Measurements from ENCODE around the gene ACTN1.
A peak's percentile ranks its signal among the peaks of the same experiment; 100 is the strongest.

The ACTN1 gene

GRCh38 chr14:68892961-68893360 is 86.1 kb downstream of the ACTN1 start:
- H3K4me1 ChIP-seq (ENCODE audit: control insufficient read depth, insufficient read depth, low read length) = peaks cover 27% of the 10 kb centered on the region
- H3K36me3 ChIP-seq (ENCODE audit: control insufficient read depth, insufficient read depth, low read length) = peaks cover 32% of the 10 kb centered on the region
- no peaks in the 10 kb centered on the region for H3K27me3 ChIP-seq (ENCODE audit: control insufficient read depth, insufficient read depth, low read length)
- no peak overlapping the region for H3K9ac ChIP-seq (ENCODE audit: low read length)
- H3K27ac ChIP-seq (ENCODE audit: low read depth, low read length) = peak overlapping the region; percentile 82
- no peak overlapping the region for H3K4me3 ChIP-seq (ENCODE audit: low read length)

- Histone ChIP-seq H3K36me3 (ENCODE audit: control insufficient read depth, insufficient read depth, low read length) (peaks cover 32% of the 10 kb centered on the region), H3K27me3 (ENCODE audit: control insufficient read depth, insufficient read depth, low read length) (no peaks in the 10 kb centered on the region), H3K9ac (ENCODE audit: low read length) (no peak overlapping the region), H3K4me3 (ENCODE audit: low read length) (no peak overlapping the region), H3K27ac (ENCODE audit: low read depth, low read length) (peak overlapping the region; percentile 82), H3K4me1 (ENCODE audit: control insufficient read depth, insufficient read depth, low read length) (peaks cover 28% of the 10 kb centered on the region)
Observed at GRCh38 chr14:68891851-68892660, 87.0 kb downstream of the ACTN1 start.

GRCh38 chr14:68890173-68890931 is 88.8 kb downstream of the ACTN1 start:
- no peak overlapping the region for H3K9ac ChIP-seq (ENCODE audit: low read length)
- H3K4me3 ChIP-seq (ENCODE audit: low read length) = no peak overlapping the region
- peaks cover 30% of the 10 kb centered on the region for H3K4me1 ChIP-seq (ENCODE audit: control insufficient read depth, insufficient read depth, low read length)
- peaks cover 30% of the 10 kb centered on the region for H3K36me3 ChIP-seq (ENCODE audit: control insufficient read depth, insufficient read depth, low read length)
- no peaks in the 10 kb centered on the region for H3K27me3 ChIP-seq (ENCODE audit: control insufficient read depth, insufficient read depth, low read length)
- H3K27ac ChIP-seq (ENCODE audit: low read depth, low read length) = peak overlapping the region; percentile 22

GRCh38 chr14:68888883-68889282 is 90.2 kb downstream of the ACTN1 start:
- Histone ChIP-seq H3K27me3 (ENCODE audit: control insufficient read depth, insufficient read depth, low read length) (no peaks in the 10 kb centered on the region), H3K9ac (ENCODE audit: low read length) (no peak overlapping the region), H3K36me3 (ENCODE audit: control insufficient read depth, insufficient read depth, low read length) (peaks cover 30% of the 10 kb centered on the region), H3K4me1 (ENCODE audit: control insufficient read depth, insufficient read depth, low read length) (peaks cover 29% of the 10 kb centered on the region), H3K27ac (ENCODE audit: low read depth, low read length) (peak overlapping the region; percentile 22), H3K4me3 (ENCODE audit: low read length) (no peak overlapping the region)

GRCh38 chr14:68888025-68888850 is 90.9 kb downstream of the ACTN1 start:
- Histone ChIP-seq H3K9ac (ENCODE audit: low read length) (no peak overlapping the region), H3K36me3 (ENCODE audit: control insufficient read depth, insufficient read depth, low read length) (peaks cover 28% of the 10 kb centered on the region), H3K4me1 (ENCODE audit: control insufficient read depth, insufficient read depth, low read length) (peaks cover 23% of the 10 kb centered on the region), H3K4me3 (ENCODE audit: low read length) (no peak overlapping the region), H3K27me3 (ENCODE audit: control insufficient read depth, insufficient read depth, low read length) (no peaks in the 10 kb centered on the region), H3K27ac (ENCODE audit: low read depth, low read length) (peak overlapping the region; percentile 22)

GRCh38 chr14:68886109-68886434 is 93.0 kb downstream of the ACTN1 start:
- Histone ChIP-seq H3K4me1 (ENCODE audit: control insufficient read depth, insufficient read depth, low read length) (peaks cover 23% of the 10 kb centered on the region), H3K36me3 (ENCODE audit: control insufficient read depth, insufficient read depth, low read length) (peaks cover 31% of the 10 kb centered on the region), H3K27me3 (ENCODE audit: control insufficient read depth, insufficient read depth, low read length) (no peaks in the 10 kb centered on the region), H3K4me3 (ENCODE audit: low read length) (no peak overlapping the region), H3K9ac (ENCODE audit: low read length) (no peak overlapping the region), H3K27ac (ENCODE audit: low read depth, low read length) (peak overlapping the region; percentile 82)

- H3K27ac ChIP-seq (ENCODE audit: low read depth, low read length) = peak overlapping the region; percentile 82
- H3K4me1 ChIP-seq (ENCODE audit: control insufficient read depth, insufficient read depth, low read length) = peaks cover 23% of the 10 kb centered on the region
- H3K4me3 ChIP-seq (ENCODE audit: low read length) = no peak overlapping the region
- H3K27me3 ChIP-seq (ENCODE audit: control insufficient read depth, insufficient read depth, low read length) = no peaks in the 10 kb centered on the region
- no peak overlapping the region for H3K9ac ChIP-seq (ENCODE audit: low read length)
- H3K36me3 ChIP-seq (ENCODE audit: control insufficient read depth, insufficient read depth, low read length) = peaks cover 32% of the 10 kb centered on the region
Observed at GRCh38 chr14:68885226-68886108, 93.6 kb downstream of the ACTN1 start.

- H3K27ac ChIP-seq (ENCODE audit: low read depth, low read length) = peak overlapping the region; percentile 82
- H3K9ac ChIP-seq (ENCODE audit: low read length) = no peak overlapping the region
- peaks cover 23% of the 10 kb centered on the region for H3K4me1 ChIP-seq (ENCODE audit: control insufficient read depth, insufficient read depth, low read length)
Observed at GRCh38 chr14:68884031-68885030, 94.8 kb downstream of the ACTN1 start.

GRCh38 chr14:68882235-68882634 is 96.9 kb downstream of the ACTN1 start:
- Histone ChIP-seq H3K4me1 (ENCODE audit: control insufficient read depth, insufficient read depth, low read length) (peaks cover 14% of the 10 kb centered on the region), H3K27ac (ENCODE audit: low read depth, low read length) (peak overlapping the region; percentile 18), H3K9ac (ENCODE audit: low read length) (no peak overlapping the region), H3K36me3 (ENCODE audit: control insufficient read depth, insufficient read depth, low read length) (peaks cover 41% of the 10 kb centered on the region), H3K27me3 (ENCODE audit: control insufficient read depth, insufficient read depth, low read length) (no peaks in the 10 kb centered on the region), H3K4me3 (ENCODE audit: low read length) (no peak overlapping the region)

More at GRCh38 chr14:68884031-68885030, 94.8 kb downstream of the ACTN1 start:
- Histone ChIP-seq H3K4me3 (ENCODE audit: low read length) (no peak overlapping the region), H3K27me3 (ENCODE audit: control insufficient read depth, insufficient read depth, low read length) (no peaks in the 10 kb centered on the region), H3K36me3 (ENCODE audit: control insufficient read depth, insufficient read depth, low read length) (peaks cover 28% of the 10 kb centered on the region)

GRCh38 chr14:68881396-68881795 is 97.7 kb downstream of the ACTN1 start:
- Histone ChIP-seq H3K27me3 (ENCODE audit: control insufficient read depth, insufficient read depth, low read length) (no peaks in the 10 kb centered on the region), H3K36me3 (ENCODE audit: control insufficient read depth, insufficient read depth, low read length) (peaks cover 49% of the 10 kb centered on the region), H3K4me1 (ENCODE audit: control insufficient read depth, insufficient read depth, low read length) (peaks cover 14% of the 10 kb centered on the region), H3K27ac (ENCODE audit: low read depth, low read length) (peak overlapping the region; percentile 38), H3K4me3 (ENCODE audit: low read length) (no peak overlapping the region), H3K9ac (ENCODE audit: low read length) (no peak overlapping the region)
